ENCODE measurements around the gene EDC3.

EDC3 gene

DNA sequence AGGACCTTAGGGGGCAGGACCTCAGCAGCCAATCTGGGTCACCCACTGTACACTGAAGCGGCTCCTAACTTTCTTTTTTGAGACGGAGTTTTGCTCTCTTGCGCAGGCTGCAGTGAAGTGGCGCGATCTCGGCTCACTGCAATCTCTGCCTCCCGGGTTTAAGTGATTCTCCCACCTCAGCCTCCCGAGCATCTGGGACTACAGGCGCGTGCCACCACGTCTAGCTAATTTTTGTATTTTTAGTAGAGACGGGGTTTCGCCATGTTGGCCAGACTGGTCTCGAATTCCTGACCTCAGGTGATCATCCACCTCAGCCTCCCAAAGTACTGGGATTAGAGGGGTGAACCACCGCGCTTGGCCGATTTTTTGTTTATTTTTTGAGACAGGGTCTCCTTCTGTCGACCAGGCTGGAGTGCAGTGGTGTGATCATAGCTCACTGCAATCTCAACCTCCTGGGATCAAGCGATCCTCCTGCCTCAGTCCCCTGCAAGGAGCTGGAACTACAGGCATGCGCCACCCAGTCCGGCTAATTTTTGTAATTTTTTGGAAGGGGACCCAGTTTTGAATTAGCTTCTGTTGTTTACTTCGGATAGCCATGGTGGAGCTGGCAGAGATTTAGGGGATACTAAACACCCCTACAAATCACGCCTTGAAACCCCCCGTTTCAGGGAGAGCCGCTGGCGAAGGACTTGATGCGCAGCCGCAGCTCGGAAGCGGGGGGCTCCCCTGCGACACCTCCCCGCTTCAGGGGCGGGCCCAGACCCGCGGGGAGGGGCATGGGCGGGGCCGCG is 81.7 kb downstream of the EDC3 start:
- Histone ChIP-seq H3K4me3 (ENCODE audit: low read depth, low read length) (peak overlapping the region; percentile 96), H3K4me1 (ENCODE audit: control insufficient read depth, insufficient read depth, low read length) (peaks cover 8% of the 10 kb centered on the region), H3K27ac (ENCODE audit: low read depth, low read length) (no peak overlapping the region), H3K9ac (ENCODE audit: low read depth, low read length) (peak overlapping the region; percentile 47; the same call in 1 of the 2 replicates), H3K9me3 (ENCODE audit: control insufficient read depth, insufficient read depth, low read length) (no peaks in the 10 kb centered on the region), H3K36me3 (ENCODE audit: control insufficient read depth, insufficient read depth, low read length) (peaks cover 3% of the 10 kb centered on the region; the same call in 1 of the 2 replicates), H3K27me3 (ENCODE audit: control insufficient read depth, insufficient read depth, low read length) (peaks cover 8% of the 10 kb centered on the region)

DNA sequence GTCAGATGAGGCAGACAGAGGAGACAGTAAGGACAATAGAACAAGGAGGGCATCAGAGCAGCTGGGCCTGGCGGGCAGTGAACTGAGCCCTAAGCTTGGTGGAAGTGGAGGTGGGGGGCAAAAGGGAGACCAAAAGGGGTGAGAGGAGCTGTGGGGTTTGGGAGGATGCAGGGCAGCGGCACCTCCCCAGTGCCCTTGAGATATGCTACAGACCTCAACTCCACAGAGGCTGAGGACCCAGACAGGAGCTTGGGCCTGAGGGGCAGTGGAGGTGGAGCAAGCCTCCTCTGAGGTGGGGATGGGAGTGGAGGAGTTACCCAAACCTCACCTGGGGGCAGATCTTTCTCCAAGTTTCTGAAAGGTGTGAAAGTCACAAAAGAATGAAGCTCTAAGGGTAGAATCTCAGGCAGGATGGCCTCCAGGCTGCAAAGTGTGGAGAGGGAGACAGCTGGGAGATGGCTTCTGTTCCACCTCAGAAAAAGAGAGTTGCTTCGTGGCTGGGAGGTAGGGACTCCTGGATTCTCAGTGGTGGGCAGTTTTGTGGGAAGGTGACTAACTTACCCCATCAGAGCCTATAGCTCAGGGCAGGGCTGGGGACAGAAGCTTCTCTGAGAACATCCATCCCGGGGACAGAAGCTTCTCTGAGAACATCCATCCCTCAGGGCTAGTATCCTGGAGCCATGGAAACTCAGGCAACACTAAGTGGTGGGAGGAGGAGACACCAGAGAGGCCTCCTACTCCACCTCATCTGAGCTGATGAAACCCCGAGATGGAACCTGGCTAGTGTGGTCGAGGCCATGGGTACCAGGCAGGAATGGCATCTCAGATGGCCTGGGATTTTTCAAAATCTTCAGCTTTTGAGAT is 82.5 kb downstream of the EDC3 start:
- Histone ChIP-seq H3K27ac (ENCODE audit: low read depth, low read length) (no peak overlapping the region), H3K9ac (ENCODE audit: low read depth, low read length) (no peak overlapping the region), H3K9me3 (ENCODE audit: control insufficient read depth, insufficient read depth, low read length) (no peaks in the 10 kb centered on the region), H3K36me3 (ENCODE audit: control insufficient read depth, insufficient read depth, low read length) (no peaks in the 10 kb centered on the region), H3K4me3 (ENCODE audit: low read depth, low read length) (no peak overlapping the region), H3K4me1 (ENCODE audit: control insufficient read depth, insufficient read depth, low read length) (peaks cover 8% of the 10 kb centered on the region), H3K27me3 (ENCODE audit: control insufficient read depth, insufficient read depth, low read length) (peaks cover 8% of the 10 kb centered on the region)

DNA sequence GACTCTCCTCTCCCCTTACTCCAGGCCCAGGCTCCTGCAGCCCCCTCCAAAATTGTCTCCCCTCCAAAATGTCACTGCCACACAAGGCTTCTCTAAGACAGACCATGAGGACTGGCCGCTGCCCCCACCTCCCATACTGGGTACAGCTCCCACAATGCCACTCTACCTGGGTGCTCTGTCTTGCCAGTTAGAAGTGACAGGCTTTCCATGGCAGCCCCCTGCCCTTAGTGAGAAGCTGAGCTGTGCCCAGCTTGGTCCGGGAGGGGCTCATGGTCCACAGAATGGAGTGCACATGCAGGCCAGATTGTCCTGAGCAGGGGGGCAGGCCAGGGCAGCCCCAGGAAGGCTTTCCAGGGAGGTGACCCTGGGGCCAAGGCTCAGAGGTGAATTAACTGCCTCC is 83.1 kb downstream of the EDC3 start:
- Histone ChIP-seq H3K27me3 (ENCODE audit: control insufficient read depth, insufficient read depth, low read length) (peaks cover 8% of the 10 kb centered on the region), H3K9ac (ENCODE audit: low read depth, low read length) (no peak overlapping the region), H3K9me3 (ENCODE audit: control insufficient read depth, insufficient read depth, low read length) (no peaks in the 10 kb centered on the region), H3K36me3 (ENCODE audit: control insufficient read depth, insufficient read depth, low read length) (no peaks in the 10 kb centered on the region), H3K27ac (ENCODE audit: low read depth, low read length) (no peak overlapping the region), H3K4me1 (ENCODE audit: control insufficient read depth, insufficient read depth, low read length) (peaks cover 8% of the 10 kb centered on the region), H3K4me3 (ENCODE audit: low read depth, low read length) (no peak overlapping the region)

DNA sequence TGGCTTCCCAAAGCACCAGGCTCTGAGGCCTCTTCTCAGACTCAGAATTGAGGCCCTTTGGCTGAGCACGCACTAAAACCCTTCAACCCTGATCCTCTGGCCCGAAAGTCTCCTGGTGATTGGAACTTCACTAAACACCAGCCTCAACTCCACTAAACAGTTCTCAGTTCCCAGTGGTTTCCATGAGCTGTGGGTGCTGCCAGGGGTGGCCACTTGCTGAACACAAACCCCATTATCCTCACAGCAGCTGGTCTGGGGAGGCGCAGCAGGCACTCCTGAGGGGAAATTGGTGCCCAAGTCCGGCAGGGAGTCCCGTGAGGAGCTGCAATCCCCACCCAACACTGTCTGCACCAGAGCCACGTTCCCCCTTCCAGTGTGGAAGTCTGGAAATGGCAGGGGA is 84.0 kb downstream of the EDC3 start:
- peaks cover 13% of the 10 kb centered on the region for H3K27me3 ChIP-seq (ENCODE audit: control insufficient read depth, insufficient read depth, low read length)
- no peak overlapping the region for H3K4me3 ChIP-seq (ENCODE audit: low read depth, low read length)
- H3K27ac ChIP-seq (ENCODE audit: low read depth, low read length) = no peak overlapping the region
- peaks cover 6% of the 10 kb centered on the region for H3K4me1 ChIP-seq (ENCODE audit: control insufficient read depth, insufficient read depth, low read length)
- no peaks in the 10 kb centered on the region for H3K9me3 ChIP-seq (ENCODE audit: control insufficient read depth, insufficient read depth, low read length)
- no peak overlapping the region for H3K9ac ChIP-seq (ENCODE audit: low read depth, low read length)
- no peaks in the 10 kb centered on the region for H3K36me3 ChIP-seq (ENCODE audit: control insufficient read depth, insufficient read depth, low read length)

DNA sequence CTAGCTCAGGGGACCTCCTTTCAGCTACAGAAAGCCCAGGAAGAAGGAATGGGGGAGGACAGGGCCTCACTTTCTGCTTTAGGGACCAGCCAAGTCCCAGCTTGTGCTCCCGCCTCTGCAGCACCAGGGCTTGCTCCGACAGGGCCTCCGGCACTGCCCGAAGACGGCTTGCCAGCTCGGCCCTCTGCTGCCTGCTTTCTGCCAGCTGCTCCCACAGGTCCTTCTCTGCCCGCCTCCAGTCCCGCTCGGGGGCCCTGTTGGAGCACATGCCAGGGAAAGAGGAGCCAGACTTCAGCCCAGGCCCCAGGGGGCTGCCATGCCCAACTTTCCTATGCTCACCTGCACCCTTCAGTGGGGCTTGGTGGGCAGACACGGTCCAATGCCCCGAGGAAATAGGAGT is 84.5 kb downstream of the EDC3 start:
- no peak overlapping the region for H3K9ac ChIP-seq (ENCODE audit: low read depth, low read length)

DNA sequence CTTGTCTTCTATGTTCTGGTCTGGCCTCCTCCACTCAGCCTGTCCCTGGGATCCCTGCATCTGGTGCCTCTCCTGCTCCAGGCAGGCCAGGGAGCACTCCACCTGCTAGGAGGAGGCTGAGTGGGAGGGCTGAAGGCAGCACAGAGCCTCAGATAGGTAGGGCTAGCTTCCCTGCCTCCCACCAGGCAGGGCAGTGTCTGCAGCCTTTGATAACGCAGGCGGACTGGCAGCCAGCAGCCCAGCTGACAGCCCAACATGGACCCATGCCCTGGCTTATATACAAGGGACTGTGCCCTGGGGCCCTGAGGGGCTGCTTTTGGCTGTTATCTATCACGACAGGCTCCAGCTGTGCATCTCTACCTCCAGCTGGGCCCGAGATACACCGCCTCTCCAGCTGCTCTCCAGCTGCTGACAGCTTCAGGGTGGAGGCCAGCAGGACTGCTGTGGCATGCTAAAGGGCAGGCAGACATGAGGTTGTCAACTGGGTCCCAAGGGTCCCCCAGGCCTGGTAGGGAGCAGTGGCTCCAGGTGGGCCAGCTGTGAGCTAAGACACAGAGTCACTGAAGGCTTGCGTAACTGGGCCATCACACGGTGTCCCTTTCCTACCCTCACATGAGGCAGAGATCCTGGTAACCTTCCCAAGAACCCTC is 85.4 kb downstream of the EDC3 start:
- H3K9me3 ChIP-seq (ENCODE audit: control insufficient read depth, insufficient read depth, low read length) = no peaks in the 10 kb centered on the region
- H3K36me3 ChIP-seq (ENCODE audit: control insufficient read depth, insufficient read depth, low read length) = no peaks in the 10 kb centered on the region
- H3K4me3 ChIP-seq (ENCODE audit: low read depth, low read length) = no peak overlapping the region
- no peaks in the 10 kb centered on the region for H3K4me1 ChIP-seq (ENCODE audit: control insufficient read depth, insufficient read depth, low read length)
- no peak overlapping the region for H3K9ac ChIP-seq (ENCODE audit: low read depth, low read length)
- peaks cover 13% of the 10 kb centered on the region for H3K27me3 ChIP-seq (ENCODE audit: control insufficient read depth, insufficient read depth, low read length)
- no peak overlapping the region for H3K27ac ChIP-seq (ENCODE audit: low read depth, low read length)

More for the DNA sequence above, 84.5 kb downstream of the EDC3 start:
- H3K36me3 ChIP-seq (ENCODE audit: control insufficient read depth, insufficient read depth, low read length) = no peaks in the 10 kb centered on the region
- H3K4me3 ChIP-seq (ENCODE audit: low read depth, low read length) = no peak overlapping the region
- peaks cover 13% of the 10 kb centered on the region for H3K27me3 ChIP-seq (ENCODE audit: control insufficient read depth, insufficient read depth, low read length)
- H3K4me1 ChIP-seq (ENCODE audit: control insufficient read depth, insufficient read depth, low read length) = peaks cover under 1% of the 10 kb centered on the region; the same call in 1 of the 2 replicates
- H3K27ac ChIP-seq (ENCODE audit: low read depth, low read length) = no peak overlapping the region
- H3K9me3 ChIP-seq (ENCODE audit: control insufficient read depth, insufficient read depth, low read length) = no peaks in the 10 kb centered on the region

DNA sequence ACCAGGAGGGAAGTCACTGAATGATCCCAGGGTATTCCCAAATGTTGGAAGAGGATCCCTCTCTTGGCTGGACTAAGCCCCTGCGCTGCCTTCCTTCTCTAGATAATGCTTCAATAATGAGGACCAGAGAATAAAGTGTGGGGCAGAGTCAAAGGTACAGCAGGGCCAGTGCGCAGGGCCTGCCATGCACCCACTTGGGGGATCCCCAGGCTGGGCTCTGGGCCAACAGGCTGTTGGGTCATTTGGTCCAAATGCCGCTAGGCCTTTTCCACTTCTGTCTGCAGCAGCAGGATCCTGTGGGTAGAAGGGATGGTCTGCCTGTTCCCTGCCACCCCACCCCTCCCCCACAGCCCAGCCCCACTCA is 85.9 kb downstream of the EDC3 start:
- H3K27ac ChIP-seq (ENCODE audit: low read depth, low read length) = no peak overlapping the region
- no peak overlapping the region for H3K9ac ChIP-seq (ENCODE audit: low read depth, low read length)
- H3K9me3 ChIP-seq (ENCODE audit: control insufficient read depth, insufficient read depth, low read length) = no peaks in the 10 kb centered on the region
- no peak overlapping the region for H3K4me3 ChIP-seq (ENCODE audit: low read depth, low read length)
- H3K27me3 ChIP-seq (ENCODE audit: control insufficient read depth, insufficient read depth, low read length) = peaks cover 13% of the 10 kb centered on the region
- H3K4me1 ChIP-seq (ENCODE audit: control insufficient read depth, insufficient read depth, low read length) = no peaks in the 10 kb centered on the region
- H3K36me3 ChIP-seq (ENCODE audit: control insufficient read depth, insufficient read depth, low read length) = no peaks in the 10 kb centered on the region

DNA sequence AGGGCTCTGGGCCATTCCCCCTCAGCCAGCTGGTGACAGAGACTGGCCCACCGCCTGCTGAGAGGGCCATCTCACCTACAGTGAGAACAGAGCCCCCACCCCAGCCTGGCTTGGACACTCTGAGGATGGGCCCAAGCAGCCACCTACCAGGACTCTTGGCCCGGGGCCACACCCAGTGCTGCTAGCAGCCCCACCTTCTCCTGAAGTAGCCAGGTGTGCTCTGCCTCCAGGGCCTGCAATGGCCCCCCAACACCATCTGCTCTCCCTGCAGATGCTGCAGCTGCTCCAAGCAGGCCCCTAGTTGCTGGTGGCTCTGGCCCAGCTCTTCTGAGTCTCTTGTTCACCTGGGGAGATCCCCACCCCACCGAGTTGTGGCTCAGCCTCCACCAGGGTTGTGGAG is 87.0 kb downstream of the EDC3 start:
- H3K27ac ChIP-seq (ENCODE audit: low read depth, low read length) = no peak overlapping the region
- H3K4me1 ChIP-seq (ENCODE audit: control insufficient read depth, insufficient read depth, low read length) = no peaks in the 10 kb centered on the region
- no peaks in the 10 kb centered on the region for H3K9me3 ChIP-seq (ENCODE audit: control insufficient read depth, insufficient read depth, low read length)
- no peak overlapping the region for H3K4me3 ChIP-seq (ENCODE audit: low read depth, low read length)
- H3K9ac ChIP-seq (ENCODE audit: low read depth, low read length) = no peak overlapping the region
- no peaks in the 10 kb centered on the region for H3K36me3 ChIP-seq (ENCODE audit: control insufficient read depth, insufficient read depth, low read length)
- peaks cover 12% of the 10 kb centered on the region for H3K27me3 ChIP-seq (ENCODE audit: control insufficient read depth, insufficient read depth, low read length)

DNA sequence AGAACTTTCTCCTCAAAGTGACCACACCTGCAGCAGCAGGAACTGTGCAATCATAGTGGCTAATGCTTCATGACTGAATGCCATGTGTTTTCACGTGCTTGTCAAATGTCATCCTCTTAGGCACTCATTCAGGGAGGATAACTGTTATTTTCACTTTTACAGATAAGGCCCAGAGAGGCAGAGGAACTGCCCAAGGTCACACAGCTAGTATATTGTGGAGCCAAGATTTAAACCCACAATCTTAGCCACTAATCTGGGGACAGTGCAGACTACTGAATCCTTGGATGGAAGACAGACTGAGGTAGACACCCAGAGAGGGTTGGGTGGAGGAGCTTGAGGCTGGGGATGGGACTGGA is 90.1 kb downstream of the EDC3 start:
- Histone ChIP-seq H3K4me1 (ENCODE audit: control insufficient read depth, insufficient read depth, low read length) (no peaks in the 10 kb centered on the region), H3K9me3 (ENCODE audit: control insufficient read depth, insufficient read depth, low read length) (no peaks in the 10 kb centered on the region), H3K9ac (ENCODE audit: low read depth, low read length) (no peak overlapping the region), H3K36me3 (ENCODE audit: control insufficient read depth, insufficient read depth, low read length) (no peaks in the 10 kb centered on the region), H3K27ac (ENCODE audit: low read depth, low read length) (no peak overlapping the region), H3K27me3 (ENCODE audit: control insufficient read depth, insufficient read depth, low read length) (peaks cover 6% of the 10 kb centered on the region; the same call in 1 of the 2 replicates), H3K4me3 (ENCODE audit: low read depth, low read length) (no peak overlapping the region)

DNA sequence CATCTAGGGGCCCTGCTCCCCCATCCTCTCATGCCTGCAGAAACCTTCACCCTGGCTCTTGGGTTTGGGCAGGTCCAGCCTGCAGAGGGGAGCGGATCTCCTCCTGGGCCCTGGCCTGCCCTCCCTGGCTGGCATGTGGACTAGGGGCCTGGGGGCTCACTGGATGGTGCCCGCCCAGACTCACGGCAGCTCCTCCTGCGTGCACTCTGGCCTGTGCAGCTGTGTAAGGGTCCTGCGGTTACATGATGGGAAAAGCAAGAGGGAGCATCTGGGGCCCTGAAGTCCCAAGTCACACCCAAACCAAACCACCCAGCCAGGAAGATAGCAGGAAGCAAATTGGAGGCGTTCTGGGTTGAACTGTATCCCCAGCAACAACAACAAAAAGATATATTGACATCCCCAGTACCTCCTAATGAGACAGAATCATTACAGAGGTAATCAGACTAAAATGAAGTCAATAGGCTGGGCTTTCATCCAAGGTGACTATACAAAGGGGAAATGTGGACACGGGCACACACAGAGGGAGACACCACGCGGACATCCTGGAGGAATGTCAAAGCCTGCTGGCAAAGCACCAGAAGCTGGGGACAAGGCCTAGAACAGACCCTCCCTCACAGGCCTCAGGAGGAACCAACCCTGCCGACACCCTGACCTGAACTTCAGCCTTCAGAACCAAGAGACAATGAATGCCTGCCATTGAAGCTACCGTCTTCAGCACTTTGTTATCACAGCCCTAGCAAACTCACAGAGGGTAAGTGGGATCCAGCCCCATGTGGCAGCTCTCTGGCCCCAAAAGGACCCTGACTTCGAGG is 90.6 kb downstream of the EDC3 start:
- no peaks in the 10 kb centered on the region for H3K9me3 ChIP-seq (ENCODE audit: control insufficient read depth, insufficient read depth, low read length)
- H3K4me1 ChIP-seq (ENCODE audit: control insufficient read depth, insufficient read depth, low read length) = no peaks in the 10 kb centered on the region
- H3K27me3 ChIP-seq (ENCODE audit: control insufficient read depth, insufficient read depth, low read length) = peaks cover 6% of the 10 kb centered on the region; the same call in 1 of the 2 replicates
- no peak overlapping the region for H3K27ac ChIP-seq (ENCODE audit: low read depth, low read length)
- H3K9ac ChIP-seq (ENCODE audit: low read depth, low read length) = no peak overlapping the region
- H3K36me3 ChIP-seq (ENCODE audit: control insufficient read depth, insufficient read depth, low read length) = no peaks in the 10 kb centered on the region
- no peak overlapping the region for H3K4me3 ChIP-seq (ENCODE audit: low read depth, low read length)
